GM19395 (cell line): ENCODE data around the gene SSBP3.
"Not testable (repeated sequence)": the region's sequence is repeated elsewhere in the genome, so short reads cannot be mapped to it uniquely, and the experiment has no call there.

Experiments used
- ATAC-seq: cut with Tn5 transposase; IDR thresholded peaks from one replicate; pipeline ENCODE4 v1.9.1; 2021; ENCODE audit warnings: mild to moderate bottlenecking, moderate library complexity; ENCODE audit not compliant: unreplicated experiment

Gene SSBP3

GRCh38 chr1:54395281-54395934 is 10.8 kb downstream of the SSBP3 start:
- no peak for ATAC-seq

DNA sequence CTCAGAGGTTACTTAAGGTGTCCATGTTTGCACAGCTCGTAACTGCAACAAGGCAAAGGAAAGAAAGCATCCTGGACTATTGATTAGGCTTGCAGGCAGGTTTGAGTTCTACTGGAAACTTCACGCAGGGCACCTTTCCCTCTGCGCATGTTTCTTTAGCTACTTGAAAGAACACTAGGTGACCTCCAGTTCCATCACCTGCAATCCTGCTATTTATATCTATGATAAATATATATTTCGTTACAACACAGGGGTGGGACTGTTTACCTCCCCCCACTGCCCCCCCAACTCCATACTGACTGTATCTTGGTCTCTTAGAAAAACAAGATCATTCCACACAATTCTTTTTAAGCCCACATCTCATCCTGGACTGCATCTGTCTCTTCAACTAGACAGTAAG is 12.1 kb downstream of the SSBP3 start:
- ATAC-seq, result no peak

DNA sequence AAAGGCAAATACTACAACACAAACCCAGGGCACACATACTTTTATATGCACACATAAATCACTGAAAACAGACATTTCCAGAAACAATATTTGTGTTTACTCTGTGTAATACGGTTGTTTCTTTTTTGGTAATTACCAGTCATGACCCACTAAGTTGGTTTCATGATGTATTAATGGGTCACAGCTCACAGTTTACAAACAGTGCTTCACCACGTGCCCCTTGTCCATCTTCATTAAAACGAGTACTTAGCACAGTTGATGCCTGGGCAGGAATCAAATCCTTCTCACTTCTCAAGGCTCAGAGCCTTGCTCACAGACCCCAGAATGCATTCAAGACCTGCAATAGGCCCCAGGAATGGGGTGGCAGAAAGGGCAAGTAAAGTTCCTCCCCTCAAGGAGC is 13.8 kb downstream of the SSBP3 start:
- no peak for ATAC-seq

GRCh38 chr1:54391450-54392209 is 14.6 kb downstream of the SSBP3 start:
- no peak for ATAC-seq

GRCh38 chr1:54390655-54391054 is 15.5 kb downstream of the SSBP3 start:
- no peak for ATAC-seq

GRCh38 chr1:54389608-54390007 is 16.6 kb downstream of the SSBP3 start:
- ATAC-seq, result not testable (repeated sequence)

DNA sequence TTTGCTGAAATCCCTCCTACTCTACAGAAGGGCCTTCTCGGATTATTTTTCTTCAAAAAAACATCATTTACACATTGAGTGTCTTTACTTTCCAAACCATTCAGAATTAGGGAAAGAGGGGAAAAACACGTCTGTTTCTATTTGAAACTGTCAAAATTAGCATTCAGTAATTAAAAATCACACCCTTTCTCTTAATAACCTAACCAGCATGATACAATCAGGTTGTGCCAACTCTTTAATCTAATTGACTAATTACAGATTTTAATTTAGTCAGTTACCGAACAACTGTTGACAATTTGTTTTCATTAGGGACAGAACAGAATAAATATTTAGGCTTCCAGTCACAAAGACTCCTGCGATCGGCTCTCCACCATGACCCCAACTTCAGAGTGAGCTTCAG is 18.8 kb downstream of the SSBP3 start:
- no peak for ATAC-seq

GRCh38 chr1:54385727-54386022 is 20.5 kb downstream of the SSBP3 start:
- ATAC-seq, result no peak

GRCh38 chr1:54384918-54385726 is 21.1 kb downstream of the SSBP3 start:
- ATAC-seq, result no peak

- ATAC-seq, result no peak
Measured at GRCh38 chr1:54384471-54384870, 21.7 kb downstream of the SSBP3 start.

DNA sequence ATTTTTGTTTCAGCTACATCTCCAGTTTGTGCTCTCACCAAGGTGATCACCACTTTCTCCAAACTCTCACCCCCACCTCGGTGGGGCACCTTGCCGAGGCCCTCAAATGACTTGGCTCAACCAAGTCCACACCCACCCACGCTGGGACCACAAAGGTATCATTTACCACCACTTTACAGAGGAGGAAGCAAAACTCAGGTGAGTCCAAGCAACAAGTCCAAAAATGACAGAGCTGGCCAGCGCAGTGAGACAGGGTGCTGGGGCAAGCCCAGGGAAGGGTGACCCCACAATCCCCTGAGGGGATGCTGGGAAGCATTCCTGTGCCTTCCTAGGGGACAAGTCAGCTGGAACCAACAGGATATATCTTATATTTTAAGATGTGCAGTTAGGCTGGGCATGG is 24.7 kb downstream of the SSBP3 start:
- no peak for ATAC-seq

DNA sequence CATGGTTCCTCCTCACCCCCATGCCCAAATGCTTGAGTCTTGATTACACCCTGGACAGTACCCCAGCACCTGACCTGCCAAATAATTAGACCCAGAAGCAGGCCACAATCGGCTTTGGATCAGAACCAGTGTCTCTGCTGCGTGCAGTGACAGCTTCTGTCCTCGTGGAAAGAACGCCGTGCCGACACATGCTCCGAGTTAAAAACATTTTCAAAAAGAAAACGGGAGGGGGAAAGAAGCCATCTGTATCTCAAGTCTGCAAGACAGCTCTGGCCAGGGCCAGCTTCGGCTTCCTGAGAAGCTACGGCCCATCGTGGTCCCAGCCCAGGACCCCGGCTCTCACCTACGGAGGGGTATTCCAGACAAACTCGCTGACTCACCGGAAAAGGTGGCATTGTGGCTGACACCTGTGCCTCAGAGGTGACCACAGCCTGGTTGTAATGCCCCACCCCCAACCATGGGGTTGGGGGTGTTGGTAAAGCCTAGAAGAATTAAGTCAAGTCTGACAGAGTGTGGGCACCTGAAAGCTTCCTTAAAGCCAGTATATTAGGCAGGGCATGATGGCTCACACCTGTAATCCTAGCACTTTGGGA is 25.8 kb downstream of the SSBP3 start:
- ATAC-seq, result no peak

DNA sequence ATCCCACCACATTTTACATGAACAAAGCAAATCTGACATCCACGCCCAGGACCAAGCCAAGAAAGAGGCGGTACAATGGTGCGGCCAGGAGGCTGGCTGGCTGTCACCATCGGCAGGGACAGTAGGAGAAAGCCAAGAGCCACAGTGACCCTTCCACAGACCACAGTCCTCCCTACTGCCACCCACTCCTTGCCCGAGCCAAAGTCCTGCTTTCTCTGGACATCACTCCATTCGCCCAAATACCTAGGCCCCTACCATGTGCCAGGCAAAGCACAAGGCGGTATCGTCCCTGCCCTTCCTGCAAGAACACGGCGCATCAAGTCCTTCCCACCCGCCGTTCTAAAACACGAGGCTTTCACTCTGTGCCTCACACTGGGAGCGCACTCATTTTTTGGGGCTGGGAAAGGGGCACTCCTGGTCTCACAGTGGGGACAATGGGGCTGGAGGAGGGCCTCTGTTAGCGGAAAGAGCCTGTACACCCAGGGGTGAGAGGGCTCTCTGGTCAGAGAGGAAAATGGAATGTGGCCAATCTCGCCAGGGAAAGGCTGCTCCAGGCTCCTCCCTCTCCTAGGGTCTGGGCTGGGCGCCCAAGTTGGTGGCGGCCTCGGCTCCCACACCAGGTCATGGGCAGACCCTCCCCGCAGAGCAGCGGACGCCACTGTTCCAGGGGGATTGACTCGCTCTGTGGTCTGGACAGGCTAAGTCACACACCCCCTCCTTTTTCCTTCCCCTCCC is 26.5 kb downstream of the SSBP3 start:
- no peak for ATAC-seq

GRCh38 chr1:54378874-54379554 is 27.2 kb downstream of the SSBP3 start:
- ATAC-seq, result no peak

DNA sequence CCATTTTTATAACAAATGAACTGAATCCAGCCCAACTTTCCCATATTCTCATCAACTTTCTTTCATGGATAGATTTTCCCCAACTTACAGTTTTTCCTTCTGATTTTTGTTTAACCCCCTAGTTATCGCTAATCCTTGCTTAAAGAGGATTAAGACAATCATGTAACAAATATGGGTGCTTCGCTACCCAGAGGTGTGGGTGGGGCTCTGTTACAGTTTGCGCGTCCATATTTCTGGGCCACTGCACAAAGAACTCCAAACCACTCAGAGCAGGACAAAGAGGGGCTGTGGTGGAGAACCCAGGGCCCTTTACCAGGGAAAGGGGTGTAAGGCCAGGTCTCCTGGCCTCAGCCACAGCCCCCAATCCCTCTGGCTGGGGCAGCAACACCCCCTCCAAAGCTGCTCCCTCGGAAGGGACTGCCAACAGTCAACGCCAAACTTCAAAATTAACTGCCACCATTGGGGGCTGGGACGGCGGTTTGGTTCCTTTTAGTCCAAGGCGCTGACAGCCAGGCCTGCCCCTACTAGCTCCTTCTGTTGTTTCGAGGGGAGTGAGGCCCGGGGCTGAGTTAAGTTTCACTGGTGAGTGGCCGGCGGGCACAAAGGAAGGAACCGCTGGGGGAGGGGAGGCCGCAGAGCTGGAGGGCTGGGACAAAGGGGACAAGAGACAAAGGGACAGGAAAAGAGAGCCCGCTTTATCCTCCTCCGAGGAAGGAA is 27.9 kb downstream of the SSBP3 start:
- no peak for ATAC-seq

DNA sequence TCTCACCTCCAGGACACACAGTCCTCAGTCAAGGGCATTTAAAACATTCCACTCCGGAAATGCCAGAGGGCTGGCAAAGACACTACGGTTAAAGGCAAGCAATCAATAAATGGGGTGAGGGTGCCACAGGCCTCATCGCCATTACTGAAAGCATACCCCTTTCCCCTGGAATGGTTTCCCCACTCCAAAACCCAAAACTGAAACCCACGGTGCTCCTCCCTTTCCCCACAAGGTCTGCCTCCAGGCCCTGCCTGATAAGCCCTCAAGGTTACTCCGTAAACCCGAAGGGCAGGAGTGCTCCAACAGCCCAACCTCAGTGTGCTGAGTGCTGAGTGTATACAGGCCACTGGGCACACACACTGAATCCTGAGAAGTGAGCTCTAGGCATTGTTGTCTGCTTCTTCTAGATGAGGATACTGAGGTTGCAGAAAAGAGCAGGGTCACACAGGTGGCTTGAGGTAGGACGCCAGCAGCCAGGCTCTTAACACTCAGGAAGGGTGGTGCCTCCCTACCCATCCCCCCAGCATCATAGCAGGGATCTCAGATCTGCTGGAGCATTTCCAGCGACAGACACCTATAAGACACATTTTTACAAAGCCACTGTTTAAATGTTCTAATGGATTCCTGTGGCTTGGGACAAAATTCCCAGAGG is 29.0 kb downstream of the SSBP3 start:
- ATAC-seq, result no peak

GRCh38 chr1:54376430-54377039 is 29.7 kb downstream of the SSBP3 start:
- ATAC-seq, result peak; percentile 60

DNA sequence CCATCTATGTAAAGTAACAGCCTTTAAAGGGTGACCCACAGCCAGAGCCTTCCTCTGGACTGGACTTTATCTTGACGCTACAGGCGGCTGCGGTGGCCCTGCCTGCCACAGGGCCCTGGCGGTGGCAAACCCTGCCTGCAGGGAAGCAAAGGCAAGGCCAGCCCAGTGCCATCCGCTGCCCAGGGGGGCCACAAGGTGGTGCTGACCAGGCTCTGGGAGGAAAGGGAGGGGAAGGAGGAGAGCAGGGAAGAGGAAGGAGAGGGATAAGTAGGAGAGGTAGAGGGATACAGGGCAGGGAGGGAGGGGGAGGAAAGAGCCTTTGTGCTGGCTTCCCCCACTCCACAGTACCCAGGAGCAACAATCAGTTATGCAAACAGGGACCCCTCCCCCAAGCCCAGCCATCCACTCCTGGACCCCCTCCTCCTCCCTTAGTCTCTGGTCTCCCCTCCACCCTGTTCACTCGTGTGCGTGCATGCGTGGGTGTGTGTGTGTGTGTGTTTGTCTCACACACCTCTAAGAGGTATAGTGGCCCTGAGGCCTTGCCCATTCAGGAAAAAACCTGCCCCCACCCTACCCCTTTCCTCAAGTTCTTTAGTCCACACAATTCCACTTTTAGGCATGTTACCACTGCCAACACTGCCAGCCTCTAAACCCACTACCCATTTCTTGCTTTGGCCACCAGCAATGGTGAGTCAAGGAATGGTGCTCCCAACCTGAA is 30.3 kb downstream of the SSBP3 start:
- ATAC-seq, result no peak
